Activated naive CD8-positive, alpha-beta T cell treated with anti-CD3 and anti-CD28 coated beads, Interleukin-2, amount 50 U/mL, for 24 hours (primary cell): ENCODE results near the gene TP53RK.
"Not testable (repeated sequence)": the region's sequence is repeated elsewhere in the genome, so short reads cannot be mapped to it uniquely, and the experiment has no call there.

Experiments
- ATAC-seq: fragments of 150-1000 bp; cut with Tn5 transposase; one replicate; pipeline ENCODE4 v1.10.0; 2021
- DNase-seq: peaks from one replicate; pipeline ENCODE4 v3.0.0; 2021
- H3K27ac Mint-ChIP-seq: one replicate; pipeline ENCODE4 v1.8.0; 2021; ENCODE audit warnings: mild to moderate bottlenecking, mixed read lengths
- H3K27me3 Mint-ChIP-seq: one replicate; pipeline ENCODE4 v1.8.0; 2021; ENCODE audit warnings: mixed read lengths
- H3K36me3 Mint-ChIP-seq: one replicate; pipeline ENCODE4 v1.8.0; 2021; ENCODE audit warnings: low read depth, mixed read lengths
- H3K4me1 Mint-ChIP-seq: one replicate; pipeline ENCODE4 v1.8.0; 2021; ENCODE audit warnings: mixed read lengths
- H3K4me3 Mint-ChIP-seq: one replicate; pipeline ENCODE4 v1.8.0; 2021; ENCODE audit warnings: mild to moderate bottlenecking, moderate library complexity, mixed read lengths
- H3K9me3 Mint-ChIP-seq: one replicate; pipeline ENCODE4 v1.8.0; 2021; ENCODE audit warnings: mixed read lengths

The TP53RK gene

GRCh38 chr20:46681032-46681854 is 8.0 kb downstream of the TP53RK start:
- Mint-ChIP-seq H3K4me3 (no peak overlapping the region), H3K27ac (no peak overlapping the region), H3K27me3 (no peaks in the 10 kb centered on the region), H3K4me1 (peaks cover 33% of the 10 kb centered on the region), H3K9me3 (no peaks in the 10 kb centered on the region), H3K36me3 (peaks cover 11% of the 10 kb centered on the region)
- DNase-seq, result peak; percentile 74
- ATAC-seq, result no peak

GRCh38 chr20:46680684-46681031 is 8.6 kb downstream of the TP53RK start:
- Mint-ChIP-seq H3K4me3 (no peak overlapping the region), H3K9me3 (no peaks in the 10 kb centered on the region), H3K27me3 (no peaks in the 10 kb centered on the region), H3K36me3 (peaks cover 6% of the 10 kb centered on the region), H3K27ac (no peak overlapping the region), H3K4me1 (peaks cover 28% of the 10 kb centered on the region)
- no peak for DNase-seq
- no peak for ATAC-seq

GRCh38 chr20:46678516-46678915 is 10.7 kb downstream of the TP53RK start:
- Mint-ChIP-seq H3K4me1 (peaks cover 12% of the 10 kb centered on the region), H3K27me3 (no peaks in the 10 kb centered on the region), H3K9me3 (no peaks in the 10 kb centered on the region), H3K4me3 (no peak overlapping the region), H3K27ac (no peak overlapping the region), H3K36me3 (peaks cover 2% of the 10 kb centered on the region)
- no peak for ATAC-seq
- DNase-seq, result no peak

- ATAC-seq, result no peak
- no peaks in the 10 kb centered on the region for H3K27me3 Mint-ChIP-seq
- no peak overlapping the region for H3K4me3 Mint-ChIP-seq
- no peak overlapping the region for H3K27ac Mint-ChIP-seq
- peaks cover 8% of the 10 kb centered on the region for H3K4me1 Mint-ChIP-seq
- H3K9me3 Mint-ChIP-seq, result no peaks in the 10 kb centered on the region
- H3K36me3 Mint-ChIP-seq, result peaks cover 2% of the 10 kb centered on the region
- DNase-seq, result no peak
These were observed 11.6 kb downstream of the TP53RK start for GRCh38 chr20:46677608-46678007.

- not testable (repeated sequence) for H3K27ac Mint-ChIP-seq, DNase-seq, H3K4me3 Mint-ChIP-seq, H3K36me3 Mint-ChIP-seq, ATAC-seq, H3K9me3 Mint-ChIP-seq, H3K4me1 Mint-ChIP-seq, H3K27me3 Mint-ChIP-seq
These were observed 12.5 kb downstream of the TP53RK start for GRCh38 chr20:46676649-46677316.

- H3K27ac Mint-ChIP-seq, result no peak overlapping the region
- peaks cover 8% of the 10 kb centered on the region for H3K9me3 Mint-ChIP-seq
- DNase-seq, result no peak
- no peaks in the 10 kb centered on the region for H3K27me3 Mint-ChIP-seq
- H3K4me1 Mint-ChIP-seq, result no peaks in the 10 kb centered on the region
- H3K36me3 Mint-ChIP-seq, result peaks cover 2% of the 10 kb centered on the region
- H3K4me3 Mint-ChIP-seq, result no peak overlapping the region
- ATAC-seq, result no peak
These were observed 14.8 kb downstream of the TP53RK start for GRCh38 chr20:46674253-46675083.

GRCh38 chr20:46673394-46674252 is 15.6 kb downstream of the TP53RK start:
- Mint-ChIP-seq H3K9me3 (peaks cover 8% of the 10 kb centered on the region), H3K27me3 (no peaks in the 10 kb centered on the region), H3K4me3 (no peak overlapping the region), H3K36me3 (peaks cover 5% of the 10 kb centered on the region), H3K4me1 (no peaks in the 10 kb centered on the region), H3K27ac (no peak overlapping the region)
- ATAC-seq (no peak), DNase-seq (no peak)

- no peaks in the 10 kb centered on the region for H3K27me3 Mint-ChIP-seq
- no peak for ATAC-seq
- H3K36me3 Mint-ChIP-seq, result peaks cover 5% of the 10 kb centered on the region
- H3K4me1 Mint-ChIP-seq, result no peaks in the 10 kb centered on the region
- peaks cover 8% of the 10 kb centered on the region for H3K9me3 Mint-ChIP-seq
- no peak overlapping the region for H3K27ac Mint-ChIP-seq
- no peak for DNase-seq
- no peak overlapping the region for H3K4me3 Mint-ChIP-seq
These were observed 16.6 kb downstream of the TP53RK start for GRCh38 chr20:46672543-46673148.

GRCh38 chr20:46671866-46672542 is 17.2 kb downstream of the TP53RK start:
- Mint-ChIP-seq H3K4me3 (no peak overlapping the region), H3K36me3 (peaks cover 5% of the 10 kb centered on the region), H3K27ac (no peak overlapping the region), H3K4me1 (no peaks in the 10 kb centered on the region), H3K27me3 (no peaks in the 10 kb centered on the region), H3K9me3 (peaks cover 8% of the 10 kb centered on the region)
- ATAC-seq (no peak), DNase-seq (no peak)

GRCh38 chr20:46670585-46671584 is 18.4 kb downstream of the TP53RK start:
- no peak for ATAC-seq
- Mint-ChIP-seq H3K4me1 (no peaks in the 10 kb centered on the region), H3K9me3 (peaks cover 8% of the 10 kb centered on the region), H3K27ac (no peak overlapping the region), H3K4me3 (no peak overlapping the region), H3K36me3 (peaks cover 5% of the 10 kb centered on the region), H3K27me3 (no peaks in the 10 kb centered on the region)
- DNase-seq, result no peak

- Mint-ChIP-seq H3K4me3 (no peak overlapping the region), H3K27me3 (no peaks in the 10 kb centered on the region), H3K36me3 (peaks cover 5% of the 10 kb centered on the region), H3K9me3 (peaks cover 8% of the 10 kb centered on the region), H3K27ac (no peak overlapping the region), H3K4me1 (no peaks in the 10 kb centered on the region)
- no peak for ATAC-seq
- no peak for DNase-seq
These were observed 19.0 kb downstream of the TP53RK start for GRCh38 chr20:46670228-46670584.

- Mint-ChIP-seq H3K36me3 (peaks cover 5% of the 10 kb centered on the region), H3K27ac (no peak overlapping the region), H3K27me3 (peaks cover 2% of the 10 kb centered on the region), H3K4me3 (no peak overlapping the region), H3K4me1 (no peaks in the 10 kb centered on the region), H3K9me3 (peaks cover 8% of the 10 kb centered on the region)
- no peak for DNase-seq
- ATAC-seq, result no peak
These were observed 22.3 kb downstream of the TP53RK start for GRCh38 chr20:46666818-46667515.
